ENCODE measurements around the gene JTB.
"Not testable (repeated sequence)": the region's sequence is repeated elsewhere in the genome, so short reads cannot be mapped to it uniquely, and the experiment has no call there.

Gene JTB

DNA sequence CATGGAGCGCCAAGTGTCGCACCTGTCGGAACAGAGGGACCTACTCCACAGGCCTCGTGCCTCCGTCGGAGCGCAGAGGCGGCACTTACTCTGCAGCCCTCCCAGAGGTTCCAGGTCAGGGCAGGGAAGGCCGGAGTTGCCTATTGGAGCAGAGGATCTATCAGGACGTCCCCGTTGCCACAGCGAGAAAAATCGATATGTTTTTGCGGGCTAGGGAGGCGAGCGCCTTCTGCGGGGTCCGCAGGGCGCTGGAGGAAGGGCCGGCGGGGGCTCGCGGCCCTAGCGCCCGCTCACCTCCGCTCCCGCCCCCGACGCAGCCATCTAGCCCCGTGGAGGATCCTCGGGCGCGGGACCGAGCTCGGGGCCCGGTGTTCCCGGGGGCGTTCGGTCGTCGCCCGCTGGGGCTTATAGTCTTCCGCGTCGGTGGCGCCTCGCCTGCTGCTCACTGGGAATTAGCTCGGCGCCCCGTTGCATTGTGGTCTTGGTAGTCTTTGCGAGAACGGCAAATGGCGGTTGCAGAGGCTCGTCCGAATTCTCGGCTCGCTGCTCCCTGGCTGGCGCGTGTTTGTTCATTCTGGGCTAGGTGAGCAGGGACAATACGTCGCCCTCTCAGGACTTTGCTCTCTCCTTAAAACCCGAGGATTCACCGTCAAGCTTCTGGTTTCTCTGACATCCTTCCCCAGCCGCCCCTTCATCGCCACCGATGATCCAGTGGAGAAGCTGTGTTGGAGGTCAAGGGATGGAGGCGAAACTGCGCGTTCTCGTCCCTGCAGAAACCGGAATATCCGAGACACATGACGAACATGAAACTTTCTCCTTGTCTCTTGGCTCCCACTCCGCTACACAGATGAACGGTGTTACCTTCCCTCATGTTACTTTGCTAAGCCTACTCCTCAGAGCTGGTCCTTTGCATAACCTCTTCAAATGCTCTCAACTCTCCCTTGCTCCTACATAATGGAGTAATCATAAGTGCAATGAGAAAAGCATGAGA is at the start of gene JTB:
Gene JTB (minus strand): TSS at position 425 of the 991 bp plus-strand sequence. CDS start 422 bp downstream, at position 3.
- peak; percentile 77 for DNase-seq (ENCODE audit: low read depth)

DNA sequence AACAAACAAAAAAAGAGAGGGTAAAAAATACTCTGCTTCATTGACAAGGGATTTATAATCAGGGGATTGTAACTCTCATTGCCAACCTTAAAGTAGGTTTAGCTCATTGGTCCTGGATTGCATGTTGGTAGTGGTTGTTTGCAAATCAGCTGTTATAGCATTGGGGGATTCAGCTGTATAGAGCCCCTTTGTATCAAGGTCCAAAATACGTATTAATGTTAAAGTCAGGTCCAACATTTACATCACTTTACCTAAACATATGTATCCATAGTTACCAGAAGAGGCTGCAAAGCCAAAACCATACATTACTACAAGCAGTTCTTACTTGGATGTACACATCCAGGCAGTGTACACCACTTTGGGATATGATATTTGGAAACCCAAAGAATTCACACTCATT is 42.5 kb upstream of the JTB start:
- DNase-seq (ENCODE audit: low read depth): no peak

DNA sequence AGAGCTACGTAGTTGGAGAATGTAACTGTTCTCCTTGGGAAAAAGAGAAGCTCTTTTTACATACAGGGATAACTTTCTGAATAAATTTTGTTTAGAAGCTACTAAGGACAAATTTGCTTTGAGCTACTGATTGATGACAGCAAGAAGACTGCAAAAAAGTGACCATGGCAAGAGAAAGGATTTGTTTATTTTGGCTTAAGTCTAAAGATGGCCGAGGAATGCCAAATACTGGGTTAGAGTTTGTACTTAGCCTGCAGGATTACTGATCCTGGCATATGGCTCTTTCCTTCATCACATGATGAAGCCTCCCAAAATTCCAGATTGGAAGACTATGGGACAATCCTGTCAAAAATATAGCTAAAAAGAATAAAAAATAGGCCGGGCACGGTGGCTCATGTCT is 41.8 kb upstream of the JTB start:
- DNase-seq (ENCODE audit: low read depth): no peak

DNA sequence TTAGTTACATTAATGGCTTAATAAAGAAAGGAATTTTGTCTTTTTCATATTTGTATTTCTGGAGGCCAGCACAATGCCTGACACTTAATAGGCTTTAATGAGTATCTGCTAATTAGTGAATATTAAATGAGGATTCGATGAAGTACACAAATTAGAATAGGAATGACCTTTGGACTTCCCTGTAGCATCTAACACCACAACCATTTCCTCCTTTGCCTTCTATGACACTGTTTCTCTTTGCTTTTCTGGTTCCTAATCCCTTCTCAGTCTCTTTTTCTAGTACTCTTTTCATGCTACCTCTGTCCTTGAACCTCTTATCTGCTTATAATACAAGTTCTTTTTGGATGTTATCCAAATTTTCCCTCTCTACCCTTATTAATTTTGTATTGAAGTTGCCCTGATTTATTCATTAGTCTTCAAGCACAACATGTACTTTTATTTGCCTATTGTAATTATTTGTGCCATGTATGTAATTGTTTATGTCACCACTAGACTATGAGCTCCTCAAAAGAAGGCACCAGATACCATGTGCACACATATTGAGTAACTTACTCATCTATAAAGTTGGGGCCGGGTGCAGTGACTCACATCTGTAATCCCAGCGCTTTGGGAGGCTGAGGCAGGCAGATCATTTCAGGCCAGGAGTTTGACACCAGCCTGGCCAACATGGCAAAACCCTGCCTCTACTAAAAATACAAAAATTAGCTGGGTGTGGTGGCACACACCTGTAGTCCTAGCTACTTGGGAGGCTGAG is 36.9 kb upstream of the JTB start:
- peak; percentile 69 for DNase-seq (ENCODE audit: low read depth)

DNA sequence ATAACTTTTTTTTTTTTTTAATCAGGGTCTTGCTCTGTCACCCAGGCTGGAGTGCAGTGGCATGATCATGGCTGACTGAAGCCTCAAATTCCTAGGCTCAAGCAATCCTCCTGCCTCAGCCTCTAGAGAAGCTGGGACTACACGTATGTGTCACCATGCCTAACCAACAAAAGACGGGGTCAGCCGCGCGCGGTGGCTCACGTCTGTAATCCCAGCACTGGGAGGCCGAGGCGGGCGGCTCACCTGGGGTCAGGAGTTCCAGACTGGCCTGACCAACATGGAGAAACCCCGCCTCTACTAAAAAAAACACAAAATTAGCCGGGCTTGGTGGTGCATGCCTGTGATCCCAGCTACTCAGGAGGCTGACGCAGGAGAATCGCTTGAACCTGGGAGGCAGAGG is 35.1 kb upstream of the JTB start:
- not testable (repeated sequence) for DNase-seq (ENCODE audit: low read depth)

DNA sequence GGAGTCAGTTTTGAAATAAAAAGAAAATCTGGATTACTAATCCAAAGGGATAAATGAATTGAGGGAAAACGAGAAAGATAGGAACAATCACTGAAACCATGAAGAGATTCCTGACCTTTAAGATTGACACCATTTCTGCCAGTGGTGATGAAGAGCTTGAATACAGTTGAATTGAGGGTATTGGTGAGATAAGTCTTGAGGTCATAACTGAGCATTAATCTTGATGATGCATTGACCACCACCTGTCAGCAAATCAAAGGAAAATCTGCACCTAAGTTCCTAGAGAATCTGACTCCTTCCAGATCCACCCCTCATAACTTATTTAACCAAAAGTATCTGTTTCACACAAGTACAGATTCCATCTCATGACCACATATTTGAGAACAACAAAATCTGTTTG is 34.7 kb upstream of the JTB start:
- no peak for DNase-seq (ENCODE audit: low read depth)

DNA sequence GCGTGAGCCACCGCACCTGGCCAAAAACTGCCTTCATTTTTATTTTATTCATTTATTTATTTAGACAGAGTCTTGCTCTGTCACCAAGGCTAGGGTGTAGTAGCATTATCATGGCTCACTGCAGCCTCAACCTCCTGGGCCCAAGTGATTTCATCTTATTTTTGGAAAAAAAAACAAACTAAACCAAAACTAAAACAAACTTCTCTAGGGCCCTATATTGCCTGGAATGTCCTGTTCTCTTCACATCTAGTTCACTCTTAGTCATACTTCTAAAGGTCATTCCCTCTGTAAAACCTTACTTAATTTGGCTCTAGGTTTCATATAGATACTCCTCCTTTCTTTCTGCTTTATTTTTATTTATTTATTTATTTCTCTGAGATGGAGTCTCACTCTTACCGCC is 28.7 kb upstream of the JTB start:
- peak; percentile 79 for DNase-seq (ENCODE audit: low read depth)

DNA sequence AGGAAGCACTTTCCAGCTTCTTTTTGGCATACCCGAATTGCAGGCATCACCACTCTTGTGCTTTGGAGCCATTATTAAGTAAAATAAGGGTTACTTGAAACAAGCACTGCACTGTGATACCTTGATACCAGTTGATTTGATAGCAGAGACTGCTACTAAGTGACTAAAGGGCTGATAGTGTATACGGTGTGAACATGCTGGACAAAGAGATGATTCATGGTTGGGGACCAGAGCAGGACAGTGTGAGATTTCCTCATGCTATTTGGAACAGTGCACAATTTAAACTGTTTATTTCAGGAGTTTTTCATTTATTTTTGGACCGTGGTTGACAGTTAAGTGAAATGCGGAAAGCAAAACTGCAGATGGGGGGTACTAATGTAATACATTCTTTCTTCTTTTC is 22.9 kb upstream of the JTB start:
- no peak for DNase-seq (ENCODE audit: low read depth)

DNA sequence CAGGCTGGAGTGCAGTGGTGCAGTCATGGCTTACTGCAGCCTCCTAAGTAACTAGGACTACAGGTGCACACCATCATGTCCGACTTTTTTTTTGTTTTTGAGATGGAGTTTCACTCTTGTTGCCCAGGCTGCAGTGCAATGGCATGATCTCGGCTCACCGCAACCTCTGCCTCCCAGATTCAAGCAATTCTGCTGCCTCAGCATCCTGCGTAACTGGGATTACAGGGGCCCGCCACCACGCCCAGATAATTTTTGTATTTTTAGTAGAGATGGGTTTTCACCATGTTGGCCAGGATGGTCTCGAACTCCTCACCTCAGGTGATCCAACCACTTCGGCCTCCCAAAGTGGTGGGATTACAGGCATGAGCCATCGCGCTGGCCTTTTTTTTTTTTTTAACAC is 19.4 kb upstream of the JTB start:
- DNase-seq (ENCODE audit: low read depth): not testable (repeated sequence)

DNA sequence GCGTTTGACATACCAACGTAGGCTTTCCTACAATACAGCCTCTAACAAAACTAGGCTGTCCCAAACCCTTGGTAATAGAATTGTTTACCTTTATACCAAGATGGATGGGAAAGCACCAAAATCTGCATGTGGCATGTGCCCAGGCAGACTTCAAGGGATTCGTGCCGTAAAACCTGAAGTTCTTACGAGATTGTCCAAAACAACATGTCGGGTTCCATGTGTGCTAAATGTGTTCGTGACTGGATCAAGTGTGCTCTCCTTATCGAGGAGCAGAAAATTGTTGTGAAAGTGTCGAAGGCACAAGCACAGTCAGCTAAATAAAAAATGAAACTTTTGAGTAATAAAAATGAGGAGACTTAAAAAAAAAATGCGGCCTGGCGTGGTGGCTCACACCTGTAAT is 18.2 kb upstream of the JTB start:
- DNase-seq (ENCODE audit: low read depth): no peak

DNA sequence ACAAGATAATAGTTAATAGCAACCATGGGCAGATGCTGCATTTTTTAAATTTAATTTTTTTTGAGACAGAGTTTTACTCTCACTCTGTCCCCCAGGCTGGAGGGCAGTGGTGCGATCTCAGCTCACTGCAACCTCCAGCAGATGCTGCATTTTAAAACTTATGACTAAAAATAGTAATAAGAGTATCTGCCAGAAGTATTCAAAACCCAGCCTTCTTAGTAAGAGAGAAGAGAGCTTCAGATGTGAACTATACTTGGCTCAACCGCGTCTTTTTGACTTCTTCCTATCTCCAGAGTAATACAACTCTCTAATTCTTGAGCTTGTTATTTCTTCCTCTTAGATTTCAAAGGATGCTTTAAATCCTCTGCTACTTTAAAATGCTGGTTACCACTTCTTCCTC is 17.7 kb upstream of the JTB start:
- no peak for DNase-seq (ENCODE audit: low read depth)

DNA sequence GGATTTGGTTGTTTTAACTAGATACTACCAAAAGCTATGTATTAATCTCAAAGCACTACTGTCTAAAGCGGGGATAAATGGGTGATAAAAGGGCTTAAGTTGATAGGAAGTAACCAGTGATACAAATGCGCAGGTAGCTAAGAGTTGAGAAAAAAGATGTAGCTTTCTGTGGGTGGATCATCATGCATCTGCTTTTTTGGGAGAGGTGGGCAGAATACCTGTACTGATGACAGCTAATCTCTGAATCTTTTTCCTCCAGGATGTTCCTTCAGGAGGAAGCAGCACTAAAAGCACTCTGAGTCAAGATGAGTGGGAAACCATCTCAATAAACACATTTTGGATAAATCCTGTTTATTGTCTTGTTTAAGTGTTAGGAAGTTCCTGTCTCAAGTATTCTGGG is 14.3 kb upstream of the JTB start:
- no peak for DNase-seq (ENCODE audit: low read depth)

DNA sequence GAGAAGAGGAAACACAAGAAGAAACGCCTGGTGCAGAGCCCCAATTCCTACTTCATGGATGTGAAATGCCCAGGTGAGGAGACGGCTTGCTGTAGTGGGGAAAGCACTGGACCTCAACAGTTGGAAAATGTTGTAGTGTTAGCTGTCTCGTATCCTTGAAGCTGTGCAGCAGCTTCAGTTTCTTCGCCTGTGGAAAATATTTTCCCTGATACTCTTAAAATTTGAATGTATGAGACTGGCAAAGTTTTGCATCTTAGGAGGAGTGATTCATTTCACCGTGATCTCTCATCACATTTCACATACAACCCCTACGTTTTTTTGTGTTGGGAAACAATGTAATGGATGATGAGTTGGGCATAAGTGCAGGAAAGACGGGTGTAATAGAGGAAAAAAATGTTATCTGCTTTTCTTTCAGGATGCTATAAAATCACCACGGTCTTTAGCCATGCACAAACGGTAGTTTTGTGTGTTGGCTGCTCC is 13.7 kb upstream of the JTB start:
- DNase-seq (ENCODE audit: low read depth): no peak

DNA sequence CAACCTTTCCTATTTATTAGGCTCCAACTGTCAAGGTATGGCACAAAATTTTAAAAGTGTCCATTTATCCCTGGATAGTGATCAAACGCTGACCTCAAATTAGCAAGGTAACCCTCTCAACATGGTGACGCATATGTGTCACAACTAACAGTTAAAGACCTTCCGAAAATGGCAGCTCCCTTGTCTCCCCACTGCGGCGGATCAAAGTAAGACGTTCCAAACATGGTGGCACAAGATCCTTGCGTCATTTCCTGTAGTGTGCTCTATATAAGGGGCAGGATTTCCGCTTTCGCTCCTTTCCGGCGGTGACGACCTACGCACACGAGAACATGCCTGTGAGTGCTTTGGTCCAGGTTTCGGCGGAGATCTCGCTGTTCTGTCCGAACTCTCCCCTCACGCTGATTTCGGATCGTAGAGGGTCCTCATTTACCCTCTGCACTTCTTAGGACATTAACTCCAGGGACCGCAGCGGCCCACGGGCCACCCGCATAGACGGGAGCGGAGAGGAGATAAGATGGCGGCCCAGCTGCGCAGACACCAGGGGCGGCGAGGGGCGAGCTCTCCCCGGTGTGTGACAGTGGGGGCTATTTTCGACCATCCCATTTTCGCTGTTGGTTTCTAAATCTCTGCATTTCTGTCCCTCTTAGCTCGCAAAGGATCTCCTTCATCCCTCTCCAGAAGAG is 13.1 kb upstream of the JTB start, which contains the start of gene RPS27:
Gene RPS27 (plus strand): TSS at position 295 of the 683 bp plus-strand sequence. CDS start 35 bp downstream, at position 330.
- peak; percentile 98 for DNase-seq (ENCODE audit: low read depth)

DNA sequence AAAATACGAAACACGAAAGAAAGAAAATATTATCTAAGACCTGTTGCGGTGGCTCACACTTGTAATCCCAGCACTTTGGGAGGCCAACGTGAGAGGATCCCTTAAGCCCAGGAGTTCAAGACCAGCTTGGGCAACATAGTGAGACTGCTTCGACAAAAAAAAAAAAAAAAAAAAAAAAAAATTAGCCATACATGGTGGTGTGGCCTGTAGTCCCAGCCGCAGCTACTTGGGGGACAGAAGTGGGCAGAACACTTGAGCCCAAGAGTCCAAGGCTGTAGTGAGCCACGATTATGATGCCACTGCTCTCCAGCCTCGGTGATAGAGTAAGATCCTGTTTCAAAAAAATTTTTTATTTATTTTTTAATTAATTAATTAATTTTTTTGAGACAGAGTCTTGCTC is 10.1 kb upstream of the JTB start:
- no peak for DNase-seq (ENCODE audit: low read depth)

DNA sequence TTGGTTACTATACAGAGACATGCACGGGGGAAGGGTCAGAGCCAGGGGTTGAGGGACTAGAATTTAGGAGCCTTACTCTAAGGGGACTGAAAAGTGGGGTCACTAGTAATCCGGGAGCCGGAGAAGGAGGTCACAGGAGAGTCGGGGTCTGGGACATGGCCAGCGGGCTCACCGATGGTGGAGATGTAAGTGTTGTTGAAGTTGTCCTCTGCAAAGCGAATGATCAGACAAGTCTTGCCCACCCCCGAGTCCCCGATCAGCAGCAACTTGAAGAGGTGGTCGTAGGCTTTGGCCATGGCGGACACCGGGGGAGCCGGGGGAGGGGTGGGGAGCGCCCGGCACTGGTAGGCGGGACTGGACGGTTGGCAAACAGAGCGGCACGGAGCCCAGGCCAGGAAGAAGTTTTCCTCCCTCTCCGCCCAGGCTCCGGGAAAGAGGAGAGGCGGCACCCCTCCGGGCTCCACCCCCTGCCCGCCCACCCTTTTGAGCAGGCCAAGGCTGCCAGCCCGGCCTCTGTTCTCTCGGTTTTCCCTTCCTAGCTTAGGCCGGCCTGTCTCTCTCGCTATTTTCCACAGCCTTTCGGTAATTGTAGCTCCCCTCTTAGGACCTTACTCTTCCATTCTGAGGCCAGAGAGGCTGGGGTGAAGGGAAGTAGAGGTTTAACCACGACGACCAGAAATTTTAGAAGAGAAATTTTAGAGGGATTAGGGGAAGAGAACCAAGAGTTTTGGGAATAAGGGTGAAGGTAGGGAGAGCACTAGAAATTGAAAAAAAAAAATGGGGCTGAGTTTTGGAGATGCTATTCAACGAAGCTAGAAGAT is 8.7 kb upstream of the JTB start, which contains the start of gene RAB13:
Gene RAB13 (minus strand): TSS at position 399 of the 821 bp plus-strand sequence. CDS start 103 bp downstream, at position 296.
- DNase-seq (ENCODE audit: low read depth): peak; percentile 89

DNA sequence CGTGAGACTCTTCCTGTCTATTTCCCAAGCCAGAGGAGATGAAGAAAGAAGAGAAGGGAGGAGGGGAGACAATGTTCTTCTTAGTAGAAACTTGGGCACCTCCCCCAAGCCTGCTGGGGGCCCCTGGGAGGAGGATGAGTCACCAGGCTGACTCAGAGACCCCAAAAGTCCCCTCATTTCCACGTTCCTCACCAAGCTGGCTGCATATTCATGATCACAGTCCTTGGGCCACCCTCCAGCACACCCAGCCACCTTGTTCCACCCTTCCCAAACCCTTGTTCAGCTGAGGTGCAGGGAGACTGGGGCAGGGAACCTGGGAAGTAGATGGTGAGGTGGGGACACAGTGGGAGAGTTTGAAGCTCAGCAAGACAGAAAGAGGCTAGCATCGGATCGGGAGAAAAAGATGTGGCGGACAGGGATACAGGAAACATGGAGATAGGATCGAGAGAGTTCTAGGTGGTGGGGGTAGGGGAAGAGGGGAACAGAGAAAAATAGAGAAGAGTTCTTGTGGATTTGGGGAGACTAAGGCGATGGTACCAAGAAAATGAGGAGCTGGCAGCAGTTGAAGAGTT is 8.0 kb upstream of the JTB start:
- DNase-seq (ENCODE audit: low read depth): peak; percentile 85

DNA sequence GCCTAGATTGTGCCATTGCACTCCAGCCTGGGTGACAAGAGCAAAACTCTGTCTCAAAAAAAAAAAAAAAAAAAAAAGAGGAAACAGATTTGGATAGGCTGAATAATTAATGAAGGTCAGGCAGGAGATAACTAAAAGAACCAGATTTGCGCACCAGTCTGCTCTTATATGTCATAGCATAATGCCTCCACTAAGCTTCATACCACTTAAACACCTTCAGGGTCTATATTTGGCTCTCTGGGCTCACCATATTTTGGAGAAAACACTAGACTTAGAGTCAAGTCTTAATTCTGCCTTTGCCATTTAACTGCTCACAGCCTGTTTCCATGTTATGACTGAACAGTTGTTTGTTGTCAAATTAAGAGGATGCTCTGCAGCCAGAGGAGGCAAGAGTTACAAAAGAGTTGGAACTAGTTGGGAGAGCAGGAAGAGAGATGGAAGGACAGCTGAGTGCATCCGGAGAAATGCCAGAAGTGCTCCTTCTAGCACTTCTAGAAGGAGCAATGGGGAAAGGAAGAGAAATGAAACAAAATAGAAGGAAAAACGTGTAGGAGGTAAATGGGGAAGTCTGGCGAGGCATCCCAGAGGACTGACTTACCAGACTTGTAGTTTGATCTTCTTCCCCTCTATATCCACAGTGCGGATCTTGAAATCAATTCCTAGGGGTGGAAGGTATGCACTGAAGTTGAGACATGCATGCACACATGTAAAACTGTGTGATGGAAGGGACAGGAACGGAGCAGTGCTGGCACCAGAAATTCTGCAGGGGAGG is 6.8 kb upstream of the JTB start:
- no peak for DNase-seq (ENCODE audit: low read depth)

DNA sequence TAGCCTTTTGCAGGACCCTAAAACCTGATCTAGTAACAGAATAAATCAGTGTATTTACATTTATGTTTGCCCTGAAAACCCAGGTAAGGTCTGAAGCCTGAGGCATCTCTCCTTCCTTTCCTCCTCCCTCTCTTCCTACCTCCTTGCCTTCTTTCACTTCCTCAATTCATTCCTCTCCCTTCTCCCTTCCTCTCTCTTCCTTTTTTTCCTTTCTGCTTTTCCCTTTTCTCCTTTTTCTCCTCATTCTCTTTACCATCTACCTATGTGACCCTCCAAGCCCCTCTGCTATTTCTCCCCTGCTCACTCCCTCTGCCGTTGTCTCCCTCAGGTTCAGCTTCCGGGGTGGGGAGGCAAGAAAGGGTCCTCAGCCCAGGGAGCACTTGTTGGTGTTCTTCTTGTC is 4.3 kb upstream of the JTB start:
- DNase-seq (ENCODE audit: low read depth): not testable (repeated sequence)

DNA sequence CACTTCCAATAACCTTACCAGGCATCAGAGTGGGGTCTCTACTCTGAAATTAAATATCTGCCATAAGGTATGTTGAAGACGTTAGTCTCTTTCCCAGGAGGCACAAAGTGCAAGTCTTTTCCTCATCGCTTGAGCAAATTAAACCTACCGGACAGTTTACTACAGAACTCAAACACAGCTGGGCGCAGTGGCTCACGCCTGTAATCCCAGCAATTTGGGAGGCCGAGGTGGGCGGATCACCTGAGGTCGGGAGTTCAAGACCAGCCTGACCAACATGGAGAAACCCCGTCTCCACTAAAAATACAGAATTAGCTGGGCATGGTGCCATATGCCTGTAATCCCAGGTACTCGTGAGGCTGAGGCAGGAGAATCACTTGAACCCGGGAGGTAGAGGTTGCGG is 1.6 kb upstream of the JTB start:
- not testable (repeated sequence) for DNase-seq (ENCODE audit: low read depth)

All from fibroblast of gingiva (primary cell).